Right lobe of liver (tissue), 6 donors: ENCODE results near the gene FAR2. TPM values are rescaled to one million over a fixed set of nuclear protein-coding genes. Genes with fewer than 3 reads are reported as not detected.
A peak's percentile ranks its signal among the peaks of the same experiment; 100 is the strongest.

ENCODE experiments used
- ATAC-seq, 4 donors: fragments of 200-7000 bp; cut with Tn5 transposase; one replicate each; pipeline ENCODE4 v1.9.1; 2020; ENCODE audit warnings: mild to moderate bottlenecking in 4 of 4, moderate library complexity in 4 of 4
- DNase-seq, 3 donors: peaks; one replicate each; pipeline ENCODE4 v3.0.0-alpha.2; 2020
- H3K27ac ChIP-seq, 3 donors: fragments of 200-600 bp; one replicate each; pipeline ENCODE4 v1.8.0; 2022
- H3K27me3 ChIP-seq, 2 donors: fragments of 200-600 bp; one replicate each; pipeline ENCODE4 v1.8.0; 2022
- H3K36me3 ChIP-seq, 4 donors: fragments of 200-600 bp; sonication (generic) in 1 of 4; one replicate each; pipeline versions ENCODE4 v1.5.1 to v1.8.0; 2017 to 2022; ENCODE audit warnings: control low read depth in 1 of 4
- H3K4me1 ChIP-seq, 4 donors: fragments of 200-600 bp; sonication (generic) in 1 of 4; one replicate each; pipeline versions ENCODE4 v1.5.1 to v1.8.0; 2017 to 2022; ENCODE audit warnings: control low read depth in 1 of 4
- H3K4me3 ChIP-seq, 3 donors: fragments of 200-600 bp; one replicate each; pipeline ENCODE4 v1.8.0; 2022
- H3K9me3 ChIP-seq, 4 donors: fragments of 200-600 bp; sonication (generic) in 1 of 4; one replicate each; pipeline versions ENCODE4 v1.5.1 to v1.8.0; 2017 to 2022; ENCODE audit warnings: control low read depth in 1 of 4
- POLR2A ChIP-seq: fragments of 450-650 bp; IDR thresholded peaks from one replicate; pipeline ENCODE4 v1.6.1; 2017; ENCODE audit warnings: antibody characterized with exemption, mild to moderate bottlenecking
- WGBS: methylation state at CpG from one replicate; pipeline ENCODE4 v1.1.6; 2018; ENCODE audit warnings: low coverage, low lambda C conversion rate; ENCODE audit not compliant: insufficient coverage; ENCODE audit errors: missing lambda C conversion rate; 5-methylcytosine and 5-hydroxymethylcytosine counted together
- intact Hi-C, 2 donors: fragments of 100-400 bp; cut with DNase I; formaldehyde crosslinking; loops; one replicate each; pipeline versions ENCODE4 v1.11.2 to v1.14.1; 2022
- total RNA-seq, 6 experiments: library from RNA; depleted of rRNA in 2 of 6; stranded (reverse); fragments of >200 nt in 2 of 6; fragmentation: NEBNext Ultra II Directional in 3 of 6; extraction: Animal tissue kit (Norgen Biotek cat#: 25700) in 3 of 6; gene quantifications; one replicate each; pipeline versions ENCODE4 v1.1.0 to v1.2.4, GENCODE V29; 2016 to 2023
- TF ChIP-seq, protein P1 (sequence below), 4 donors: fragments of 200-600 bp in 3 of 4; fragments of 450-650 bp in 1 of 4; IDR thresholded peaks; one replicate each; pipeline versions ENCODE4 v1.5.1 to v1.8.0; 2016 to 2022; ENCODE audit warnings: antibody characterized with exemption in 4 of 4, mild to moderate bottlenecking in 2 of 4
- donor health status: DM: no; HTN: yes; CAD: no.
- donor health status: DM: no; HTN: no; CAD: no.
- donor health status: DM: no; HTN: no; CAD: no.
- donor health status: DM: no; HTN: yes; CAD: no.
- donor health status: DM: no; HTN: yes; CAD: no.

FAR2 gene
- total RNA-seq, 6 experiments from 2014 or later, result 0.87 to 3.4 (median 1.9) TPM

DNA sequence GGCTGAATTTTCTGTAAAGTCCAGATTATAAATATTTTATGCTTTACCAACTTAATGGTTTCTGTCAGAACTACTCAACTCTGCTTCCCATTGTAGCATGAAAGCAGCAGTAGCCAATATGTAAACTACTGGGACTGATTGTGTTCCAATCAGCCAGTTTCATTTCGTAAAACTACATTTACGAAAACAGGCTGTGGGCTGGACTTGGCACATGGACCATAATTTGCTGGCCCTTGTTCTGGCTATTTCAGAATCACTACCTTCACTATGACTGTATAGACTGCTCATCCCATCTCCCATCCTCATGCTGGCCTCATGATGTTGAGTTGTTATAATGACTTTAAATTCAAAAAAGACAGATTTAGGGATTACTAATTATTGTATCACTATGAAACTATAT is 38.7 kb downstream of the FAR2 start:
- intact Hi-C loops, result no loop called here
- Histone ChIP-seq H3K4me1 (no peaks in the 10 kb centered on the region), H3K36me3 (no peaks in the 10 kb centered on the region), H3K27me3 (no peaks in the 10 kb centered on the region), H3K27ac (no peak overlapping the region), H3K9me3 (no peaks in the 10 kb centered on the region), H3K4me3 (no peak overlapping the region)
- no peak for DNase-seq
- TF ChIP-seq, protein P1, sequence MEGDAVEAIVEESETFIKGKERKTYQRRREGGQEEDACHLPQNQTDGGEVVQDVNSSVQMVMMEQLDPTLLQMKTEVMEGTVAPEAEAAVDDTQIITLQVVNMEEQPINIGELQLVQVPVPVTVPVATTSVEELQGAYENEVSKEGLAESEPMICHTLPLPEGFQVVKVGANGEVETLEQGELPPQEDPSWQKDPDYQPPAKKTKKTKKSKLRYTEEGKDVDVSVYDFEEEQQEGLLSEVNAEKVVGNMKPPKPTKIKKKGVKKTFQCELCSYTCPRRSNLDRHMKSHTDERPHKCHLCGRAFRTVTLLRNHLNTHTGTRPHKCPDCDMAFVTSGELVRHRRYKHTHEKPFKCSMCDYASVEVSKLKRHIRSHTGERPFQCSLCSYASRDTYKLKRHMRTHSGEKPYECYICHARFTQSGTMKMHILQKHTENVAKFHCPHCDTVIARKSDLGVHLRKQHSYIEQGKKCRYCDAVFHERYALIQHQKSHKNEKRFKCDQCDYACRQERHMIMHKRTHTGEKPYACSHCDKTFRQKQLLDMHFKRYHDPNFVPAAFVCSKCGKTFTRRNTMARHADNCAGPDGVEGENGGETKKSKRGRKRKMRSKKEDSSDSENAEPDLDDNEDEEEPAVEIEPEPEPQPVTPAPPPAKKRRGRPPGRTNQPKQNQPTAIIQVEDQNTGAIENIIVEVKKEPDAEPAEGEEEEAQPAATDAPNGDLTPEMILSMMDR (IDR thresholded peaks at IDR 0.05), result no peak
- no peak for TF ChIP-seq POLR2A
- whole genome bisulfite sequencing, result 32% methylated on average over 2 of the region's 2 CpGs
- peak in 2 of 4 donors; percentile 39 to 72 for ATAC-seq

DNA sequence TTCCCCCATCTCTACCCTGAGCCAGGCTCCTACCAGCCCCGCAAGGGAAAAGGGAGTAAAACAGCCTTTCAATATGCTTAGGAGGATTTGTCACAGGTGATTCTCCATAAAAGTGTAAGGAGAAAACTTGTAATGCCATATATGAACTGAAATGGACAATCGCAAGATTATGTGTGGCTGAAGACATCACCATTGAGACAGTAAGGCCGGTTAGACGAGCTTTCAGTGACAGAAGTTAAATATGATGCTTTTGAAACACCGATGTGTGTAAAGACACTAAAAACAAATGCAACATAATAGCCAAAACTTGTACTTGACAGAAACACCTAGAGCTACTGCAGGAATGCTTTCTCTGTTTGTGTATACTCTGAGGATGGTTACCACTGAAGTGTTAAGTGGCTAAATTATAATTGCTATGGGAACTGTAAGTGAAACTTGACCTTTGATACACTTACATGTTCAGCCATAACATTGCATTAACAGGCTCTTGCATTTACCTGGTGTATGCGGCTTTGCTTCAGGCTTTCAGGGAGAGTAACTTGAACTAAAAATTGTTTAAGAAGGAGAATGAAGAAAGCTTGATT is 42.3 kb downstream of the FAR2 start:
- no peak overlapping the region for H3K27ac ChIP-seq
- TF ChIP-seq POLR2A, result no peak
- TF ChIP-seq, protein P1 (IDR thresholded peaks at IDR 0.05), result no peak
- intact Hi-C loops, result no loop called here
- no peak for DNase-seq
- no peaks in the 10 kb centered on the region for H3K27me3 ChIP-seq
- no peaks in the 10 kb centered on the region for H3K36me3 ChIP-seq
- WGBS, result 67% methylated on average over 6 of the region's 6 CpGs
- no peaks in the 10 kb centered on the region for H3K9me3 ChIP-seq
- H3K4me3 ChIP-seq, result no peak overlapping the region
- ATAC-seq, result no peak
- no peaks in the 10 kb centered on the region for H3K4me1 ChIP-seq

DNA sequence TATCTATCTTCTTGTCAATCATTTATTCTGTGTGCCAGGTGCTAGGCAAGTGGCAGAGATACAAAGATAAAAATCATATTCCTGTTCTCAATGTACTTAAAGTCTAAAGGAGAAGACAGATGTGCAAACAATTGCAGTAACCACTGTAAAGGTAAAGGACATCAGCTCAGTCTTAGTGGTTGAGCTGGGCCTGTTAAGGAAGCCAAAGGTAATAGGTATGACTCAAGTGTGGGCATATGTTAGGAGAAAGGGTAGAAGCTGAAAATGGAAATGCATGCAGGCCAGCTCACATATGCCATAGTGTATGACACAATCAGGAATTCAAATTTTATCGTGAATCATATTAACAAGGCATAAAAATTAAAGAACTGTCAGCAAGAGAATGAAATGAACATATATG is 49.8 kb downstream of the FAR2 start:
- Histone ChIP-seq H3K27ac (no peak overlapping the region), H3K4me3 (no peak overlapping the region), H3K27me3 (no peaks in the 10 kb centered on the region), H3K9me3 (no peaks in the 10 kb centered on the region), H3K4me1 (no peaks in the 10 kb centered on the region), H3K36me3 (no peaks in the 10 kb centered on the region)
- ATAC-seq (no peak), DNase-seq (no peak)
- intact Hi-C loops, result no loop called here
- 57% methylated on average over 1 of the region's 1 CpG for WGBS
- TF ChIP-seq, protein P1 (IDR thresholded peaks at IDR 0.05), result no peak
- no peak for TF ChIP-seq POLR2A

DNA sequence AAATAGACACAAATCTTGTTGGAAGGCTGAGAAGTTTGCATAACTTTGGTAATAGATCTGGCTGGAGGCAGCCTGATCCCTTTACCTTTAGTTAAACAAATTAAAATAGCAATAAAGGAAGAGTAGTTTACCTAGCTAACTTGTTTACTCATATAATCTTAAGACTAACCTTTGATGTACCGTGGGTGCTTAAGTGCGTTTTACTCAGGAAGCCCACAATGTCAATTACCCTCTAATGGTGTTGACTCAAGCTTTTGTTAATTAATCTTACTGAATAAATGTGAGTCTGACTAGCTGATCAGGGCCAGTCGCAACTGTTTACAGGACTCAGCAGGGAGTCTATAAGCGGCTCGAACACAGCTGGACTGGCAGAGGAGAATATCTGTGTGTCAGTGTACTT is 51.5 kb downstream of the FAR2 start:
- Histone ChIP-seq H3K27me3 (no peaks in the 10 kb centered on the region), H3K27ac (no peak overlapping the region), H3K4me1 (no peaks in the 10 kb centered on the region), H3K9me3 (no peaks in the 10 kb centered on the region), H3K36me3 (no peaks in the 10 kb centered on the region), H3K4me3 (no peak overlapping the region)
- TF ChIP-seq, protein P1 (IDR thresholded peaks at IDR 0.05), result no peak
- TF ChIP-seq POLR2A, result no peak
- DNase-seq (no peak), ATAC-seq (no peak)
- intact Hi-C loops, result no loop called here
- 32% methylated on average over 2 of the region's 5 CpGs for WGBS

DNA sequence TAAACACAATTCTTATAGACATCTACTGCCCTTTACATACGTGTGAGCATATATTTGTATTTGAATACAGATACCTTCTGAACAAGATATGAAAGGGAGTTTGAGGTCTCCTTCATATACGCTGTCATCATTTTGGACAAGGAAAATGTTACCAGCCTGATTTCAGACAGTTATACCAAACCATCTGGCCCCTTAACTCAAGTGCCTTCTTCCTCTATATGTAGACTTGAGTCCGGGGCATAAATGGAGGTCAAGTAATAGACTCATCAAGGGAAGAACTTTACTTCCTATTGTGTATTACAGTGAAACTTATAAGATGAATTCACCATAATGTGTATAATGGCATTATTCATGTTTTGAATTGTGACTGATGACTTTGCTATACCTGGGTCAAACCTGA is 52.2 kb downstream of the FAR2 start:
- no peak for ATAC-seq

More for the DNA sequence above, 52.2 kb downstream of the FAR2 start:
- Histone ChIP-seq H3K36me3 (no peaks in the 10 kb centered on the region), H3K27me3 (no peaks in the 10 kb centered on the region), H3K9me3 (no peaks in the 10 kb centered on the region), H3K4me3 (no peak overlapping the region), H3K27ac (no peak overlapping the region), H3K4me1 (no peaks in the 10 kb centered on the region)
- no peak for DNase-seq
- 70% methylated on average over 3 of the region's 3 CpGs for WGBS
- TF ChIP-seq, protein P1 (IDR thresholded peaks at IDR 0.05), result no peak
- no peak for TF ChIP-seq POLR2A
- intact Hi-C loops, result no loop called here
